ENCODE measurements around the gene ARHGEF3. TPM values are rescaled to one million over a fixed set of nuclear protein-coding genes. Genes with fewer than 3 reads are reported as not detected.

Gene ARHGEF3
- total RNA-seq, 1 donor from 2014 or later = 10.8 TPM

- no peak overlapping the region for H3K4me3 Mint-ChIP-seq (ENCODE audit: unreplicated experiment)
- H3K4me1 Mint-ChIP-seq (ENCODE audit: low read depth, unreplicated experiment) = no peaks in the 10 kb centered on the region
- DNase-seq = no peak
- no peaks in the 10 kb centered on the region for H3K36me3 Mint-ChIP-seq (ENCODE audit: unreplicated experiment)
- no peak overlapping the region for H3K27ac Mint-ChIP-seq (ENCODE audit: unreplicated experiment)
- TF ChIP-seq, protein P1, sequence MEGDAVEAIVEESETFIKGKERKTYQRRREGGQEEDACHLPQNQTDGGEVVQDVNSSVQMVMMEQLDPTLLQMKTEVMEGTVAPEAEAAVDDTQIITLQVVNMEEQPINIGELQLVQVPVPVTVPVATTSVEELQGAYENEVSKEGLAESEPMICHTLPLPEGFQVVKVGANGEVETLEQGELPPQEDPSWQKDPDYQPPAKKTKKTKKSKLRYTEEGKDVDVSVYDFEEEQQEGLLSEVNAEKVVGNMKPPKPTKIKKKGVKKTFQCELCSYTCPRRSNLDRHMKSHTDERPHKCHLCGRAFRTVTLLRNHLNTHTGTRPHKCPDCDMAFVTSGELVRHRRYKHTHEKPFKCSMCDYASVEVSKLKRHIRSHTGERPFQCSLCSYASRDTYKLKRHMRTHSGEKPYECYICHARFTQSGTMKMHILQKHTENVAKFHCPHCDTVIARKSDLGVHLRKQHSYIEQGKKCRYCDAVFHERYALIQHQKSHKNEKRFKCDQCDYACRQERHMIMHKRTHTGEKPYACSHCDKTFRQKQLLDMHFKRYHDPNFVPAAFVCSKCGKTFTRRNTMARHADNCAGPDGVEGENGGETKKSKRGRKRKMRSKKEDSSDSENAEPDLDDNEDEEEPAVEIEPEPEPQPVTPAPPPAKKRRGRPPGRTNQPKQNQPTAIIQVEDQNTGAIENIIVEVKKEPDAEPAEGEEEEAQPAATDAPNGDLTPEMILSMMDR (IDR thresholded peaks at IDR 0.05; ENCODE audit: partially characterized antibody, unreplicated experiment) = no peak
- H3K9me3 Mint-ChIP-seq (ENCODE audit: unreplicated experiment) = no peaks in the 10 kb centered on the region
- H3K27me3 Mint-ChIP-seq (ENCODE audit: unreplicated experiment) = no peaks in the 10 kb centered on the region
Observed at GRCh38 chr3:56790016-56790821, 11.5 kb downstream of the ARHGEF3 start.

GRCh38 chr3:56789076-56789475 lies 12.7 kb downstream of the ARHGEF3 start:
- Mint-ChIP-seq H3K36me3 (ENCODE audit: unreplicated experiment) (no peaks in the 10 kb centered on the region), H3K9me3 (ENCODE audit: unreplicated experiment) (no peaks in the 10 kb centered on the region), H3K4me1 (ENCODE audit: low read depth, unreplicated experiment) (no peaks in the 10 kb centered on the region), H3K27me3 (ENCODE audit: unreplicated experiment) (no peaks in the 10 kb centered on the region), H3K27ac (ENCODE audit: unreplicated experiment) (no peak overlapping the region), H3K4me3 (ENCODE audit: unreplicated experiment) (no peak overlapping the region)
- DNase-seq = no peak
- TF ChIP-seq, protein P1 (IDR thresholded peaks at IDR 0.05; ENCODE audit: partially characterized antibody, unreplicated experiment) = no peak

DNA sequence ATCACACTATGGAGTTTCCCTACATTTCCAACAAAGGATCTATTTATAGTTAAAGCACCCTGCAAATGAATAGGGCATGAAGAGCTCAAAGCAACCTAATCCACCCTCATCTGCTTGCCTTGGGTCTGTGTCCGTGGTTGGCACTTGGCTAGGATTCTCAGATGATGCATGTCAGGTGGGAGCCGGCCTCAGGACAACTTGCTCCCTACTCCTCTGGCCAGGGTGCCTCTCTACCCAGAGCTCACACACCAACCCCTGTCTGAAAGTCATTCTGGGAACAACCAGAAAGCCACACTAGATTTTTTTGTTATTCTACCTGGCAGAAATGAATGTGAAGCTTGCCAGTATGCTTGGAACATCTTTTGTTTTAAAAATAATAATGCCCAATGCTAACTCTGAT lies 13.2 kb downstream of the ARHGEF3 start:
- H3K9me3 Mint-ChIP-seq (ENCODE audit: unreplicated experiment) = no peaks in the 10 kb centered on the region
- peaks cover 4% of the 10 kb centered on the region for H3K4me1 Mint-ChIP-seq (ENCODE audit: low read depth, unreplicated experiment)
- no peak overlapping the region for H3K4me3 Mint-ChIP-seq (ENCODE audit: unreplicated experiment)
- TF ChIP-seq, protein P1 (IDR thresholded peaks at IDR 0.05; ENCODE audit: partially characterized antibody, unreplicated experiment) = no peak
- no peaks in the 10 kb centered on the region for H3K36me3 Mint-ChIP-seq (ENCODE audit: unreplicated experiment)
- no peak for DNase-seq
- no peak overlapping the region for H3K27ac Mint-ChIP-seq (ENCODE audit: unreplicated experiment)
- H3K27me3 Mint-ChIP-seq (ENCODE audit: unreplicated experiment) = no peaks in the 10 kb centered on the region

DNA sequence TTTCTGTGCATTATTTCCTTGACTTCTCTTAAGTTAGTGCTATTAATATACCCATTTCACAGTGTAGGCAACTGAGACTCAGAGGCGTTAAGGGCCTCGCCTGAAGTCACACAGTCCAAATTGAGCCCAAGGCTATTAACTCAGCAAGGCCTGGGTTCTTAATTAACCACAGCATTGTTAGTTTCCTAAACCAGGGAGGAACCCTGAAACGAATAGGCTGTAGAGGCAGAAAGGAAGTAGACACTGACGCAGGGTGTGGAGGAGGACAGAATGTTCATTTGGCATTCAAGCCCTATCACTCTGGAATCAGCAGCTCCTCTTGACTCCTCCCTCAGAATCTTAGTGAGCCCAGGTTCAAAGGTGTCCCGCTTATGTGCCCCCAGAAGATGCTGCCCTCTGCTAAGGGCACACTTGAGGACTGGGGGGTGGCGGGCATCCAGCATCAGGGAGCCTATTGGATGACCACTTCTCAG lies 13.9 kb downstream of the ARHGEF3 start:
- peaks cover 9% of the 10 kb centered on the region for H3K4me1 Mint-ChIP-seq (ENCODE audit: low read depth, unreplicated experiment)
- H3K36me3 Mint-ChIP-seq (ENCODE audit: unreplicated experiment) = no peaks in the 10 kb centered on the region
- H3K27ac Mint-ChIP-seq (ENCODE audit: unreplicated experiment) = no peak overlapping the region
- TF ChIP-seq, protein P1 (IDR thresholded peaks at IDR 0.05; ENCODE audit: partially characterized antibody, unreplicated experiment) = no peak
- no peak for DNase-seq
- H3K9me3 Mint-ChIP-seq (ENCODE audit: unreplicated experiment) = peaks cover 1% of the 10 kb centered on the region
- H3K27me3 Mint-ChIP-seq (ENCODE audit: unreplicated experiment) = no peaks in the 10 kb centered on the region
- no peak overlapping the region for H3K4me3 Mint-ChIP-seq (ENCODE audit: unreplicated experiment)

DNA sequence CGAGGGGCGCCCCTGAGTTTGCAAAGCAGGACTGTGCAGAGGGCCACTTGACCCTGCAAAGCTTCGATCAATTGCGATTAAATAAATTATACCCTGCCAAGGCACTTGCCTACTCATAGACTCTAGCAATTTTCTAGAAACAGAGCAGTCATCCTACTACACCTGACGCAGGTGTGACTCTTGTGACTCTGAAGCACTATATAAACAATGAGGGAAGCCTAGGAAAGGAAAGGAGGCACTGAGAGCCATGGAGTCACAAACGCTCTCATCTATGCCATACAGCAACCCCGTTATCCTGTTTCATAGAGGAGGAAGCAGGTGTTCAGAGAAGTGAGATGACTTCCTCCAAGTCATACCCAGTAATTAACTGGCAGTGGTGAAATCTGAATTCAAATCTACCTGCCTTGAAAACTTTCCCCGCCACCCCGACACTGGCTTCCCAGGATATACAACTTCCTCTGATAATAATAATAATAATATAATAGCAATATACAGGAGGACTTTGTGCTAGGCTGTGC lies 14.4 kb downstream of the ARHGEF3 start:
- no peaks in the 10 kb centered on the region for H3K36me3 Mint-ChIP-seq (ENCODE audit: unreplicated experiment)
- no peaks in the 10 kb centered on the region for H3K27me3 Mint-ChIP-seq (ENCODE audit: unreplicated experiment)
- peaks cover 1% of the 10 kb centered on the region for H3K9me3 Mint-ChIP-seq (ENCODE audit: unreplicated experiment)
- H3K27ac Mint-ChIP-seq (ENCODE audit: unreplicated experiment) = no peak overlapping the region
- H3K4me1 Mint-ChIP-seq (ENCODE audit: low read depth, unreplicated experiment) = peaks cover 14% of the 10 kb centered on the region
- no peak overlapping the region for H3K4me3 Mint-ChIP-seq (ENCODE audit: unreplicated experiment)
- DNase-seq = no peak
- TF ChIP-seq, protein P1 (IDR thresholded peaks at IDR 0.05; ENCODE audit: partially characterized antibody, unreplicated experiment) = no peak

Data from glutamatergic neuron (in vitro differentiated cells).